ENCODE data around the gene VCAN.

- no peak for TF ChIP-seq POLR2A (IDR thresholded peaks at IDR 0.05)
- TF ChIP-seq, protein P1, sequence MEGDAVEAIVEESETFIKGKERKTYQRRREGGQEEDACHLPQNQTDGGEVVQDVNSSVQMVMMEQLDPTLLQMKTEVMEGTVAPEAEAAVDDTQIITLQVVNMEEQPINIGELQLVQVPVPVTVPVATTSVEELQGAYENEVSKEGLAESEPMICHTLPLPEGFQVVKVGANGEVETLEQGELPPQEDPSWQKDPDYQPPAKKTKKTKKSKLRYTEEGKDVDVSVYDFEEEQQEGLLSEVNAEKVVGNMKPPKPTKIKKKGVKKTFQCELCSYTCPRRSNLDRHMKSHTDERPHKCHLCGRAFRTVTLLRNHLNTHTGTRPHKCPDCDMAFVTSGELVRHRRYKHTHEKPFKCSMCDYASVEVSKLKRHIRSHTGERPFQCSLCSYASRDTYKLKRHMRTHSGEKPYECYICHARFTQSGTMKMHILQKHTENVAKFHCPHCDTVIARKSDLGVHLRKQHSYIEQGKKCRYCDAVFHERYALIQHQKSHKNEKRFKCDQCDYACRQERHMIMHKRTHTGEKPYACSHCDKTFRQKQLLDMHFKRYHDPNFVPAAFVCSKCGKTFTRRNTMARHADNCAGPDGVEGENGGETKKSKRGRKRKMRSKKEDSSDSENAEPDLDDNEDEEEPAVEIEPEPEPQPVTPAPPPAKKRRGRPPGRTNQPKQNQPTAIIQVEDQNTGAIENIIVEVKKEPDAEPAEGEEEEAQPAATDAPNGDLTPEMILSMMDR (IDR thresholded peaks at IDR 0.05) = no peak
Observed at GRCh38 chr5:83507431-83507830, 35.9 kb downstream of the VCAN start.

Data from uterus (tissue), 2 donors.